GM21529 (cell line): Measurements from ENCODE around the gene KMO.

Source experiments
- ATAC-seq: cut with Tn5 transposase; IDR thresholded peaks from one replicate; pipeline ENCODE4 v1.9.1; 2021; ENCODE audit not compliant: unreplicated experiment

Gene KMO

DNA sequence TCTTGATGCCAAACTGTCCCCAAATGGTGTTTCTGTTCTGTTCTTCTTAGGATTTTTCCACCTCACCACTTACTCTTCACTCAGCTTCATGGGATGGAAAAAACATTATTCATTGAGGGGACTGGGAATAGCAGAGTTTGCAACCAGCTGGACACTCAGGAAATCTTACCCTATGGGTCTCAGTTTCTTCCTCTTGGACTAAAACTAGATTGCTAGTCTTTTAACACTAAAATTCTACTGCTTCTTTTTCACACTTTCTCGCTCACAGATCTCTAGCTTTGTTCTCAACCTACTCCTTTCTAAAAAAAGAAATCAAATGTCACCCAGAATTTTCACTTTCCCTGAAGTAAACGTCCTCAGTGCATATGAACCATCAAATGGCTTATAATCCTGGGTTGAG lies 4.8 kb downstream of the KMO start:
- no peak for ATAC-seq

- no peak for ATAC-seq
These were observed 10.2 kb downstream of the KMO start for GRCh38 chr1:241542199-241542907.

DNA sequence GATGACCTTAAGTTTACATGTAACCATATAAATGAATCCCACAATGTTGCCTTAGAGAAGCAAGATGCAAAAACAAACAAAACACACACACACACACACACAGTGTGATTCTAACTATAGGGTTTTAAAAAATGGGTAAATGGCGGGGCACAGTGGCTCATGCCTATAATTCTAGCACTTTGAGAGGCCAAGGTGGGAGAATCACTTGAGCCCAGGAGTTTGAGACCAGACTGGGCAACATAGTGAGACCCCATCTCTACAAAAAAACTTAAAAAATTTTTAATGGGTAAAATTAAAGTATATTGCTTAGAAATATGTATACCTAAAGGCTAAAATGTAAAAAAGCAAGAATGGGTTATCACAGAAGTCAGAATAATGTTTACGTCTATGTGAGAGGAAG lies 15.8 kb downstream of the KMO start:
- no peak for ATAC-seq

- no peak for ATAC-seq
These were observed 18.1 kb downstream of the KMO start for GRCh38 chr1:241550318-241550717.

GRCh38 chr1:241551759-241552638 lies 19.8 kb downstream of the KMO start:
- peak; percentile 81 for ATAC-seq

DNA sequence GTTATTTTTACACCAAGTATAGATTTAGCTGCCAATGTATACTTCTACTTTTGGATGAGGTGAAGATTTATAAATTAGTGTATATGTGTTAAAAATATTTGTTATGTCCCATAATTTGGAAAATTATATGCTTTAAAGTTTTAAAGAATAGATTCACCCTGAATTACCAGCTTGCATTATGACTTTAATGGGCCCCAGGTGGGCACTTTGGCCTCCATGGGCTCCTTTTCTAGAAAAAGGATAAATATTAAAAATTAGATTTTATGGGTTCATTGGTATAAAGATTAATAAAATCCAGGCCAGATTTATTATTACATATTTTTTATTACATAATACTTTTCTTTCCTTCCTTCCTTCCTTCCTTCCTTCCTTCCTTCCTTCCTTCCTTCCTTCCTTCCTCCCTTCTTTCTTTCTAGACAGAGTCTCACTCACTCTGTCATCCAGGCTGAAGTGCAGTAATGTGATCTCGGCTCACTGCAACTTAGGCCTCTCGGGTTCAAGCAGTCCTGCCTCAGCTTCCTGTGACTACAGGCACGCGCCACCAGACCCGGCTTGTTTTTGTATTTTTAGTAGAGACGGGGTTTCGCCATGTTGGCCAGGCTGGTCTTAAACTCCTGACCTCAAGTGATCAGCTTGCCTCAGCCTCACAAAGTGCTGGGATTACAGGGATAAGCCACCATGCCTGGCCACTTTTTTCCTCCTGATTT lies 21.9 kb downstream of the KMO start:
- ATAC-seq = no peak

DNA sequence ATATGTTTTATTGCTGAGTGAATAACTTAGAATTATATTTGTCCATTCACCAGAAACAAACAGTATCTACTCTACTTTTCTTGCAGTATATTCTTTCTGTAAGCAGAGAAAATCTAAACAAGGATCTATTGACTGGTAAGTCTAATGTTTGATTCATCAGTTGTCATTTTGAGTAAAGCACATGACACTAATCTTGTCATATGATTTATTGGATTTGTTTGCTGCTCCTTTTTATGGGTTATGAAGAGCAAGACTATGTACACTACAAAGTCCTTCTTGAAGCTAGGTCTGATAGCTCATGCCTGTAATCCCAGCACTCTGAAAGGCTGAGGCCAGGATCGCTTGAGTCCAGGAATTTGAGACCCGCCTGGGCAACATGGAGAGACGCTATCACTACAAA lies 23.3 kb downstream of the KMO start:
- no peak for ATAC-seq

- ATAC-seq = no peak
These were observed 24.9 kb downstream of the KMO start for GRCh38 chr1:241557031-241557430.

DNA sequence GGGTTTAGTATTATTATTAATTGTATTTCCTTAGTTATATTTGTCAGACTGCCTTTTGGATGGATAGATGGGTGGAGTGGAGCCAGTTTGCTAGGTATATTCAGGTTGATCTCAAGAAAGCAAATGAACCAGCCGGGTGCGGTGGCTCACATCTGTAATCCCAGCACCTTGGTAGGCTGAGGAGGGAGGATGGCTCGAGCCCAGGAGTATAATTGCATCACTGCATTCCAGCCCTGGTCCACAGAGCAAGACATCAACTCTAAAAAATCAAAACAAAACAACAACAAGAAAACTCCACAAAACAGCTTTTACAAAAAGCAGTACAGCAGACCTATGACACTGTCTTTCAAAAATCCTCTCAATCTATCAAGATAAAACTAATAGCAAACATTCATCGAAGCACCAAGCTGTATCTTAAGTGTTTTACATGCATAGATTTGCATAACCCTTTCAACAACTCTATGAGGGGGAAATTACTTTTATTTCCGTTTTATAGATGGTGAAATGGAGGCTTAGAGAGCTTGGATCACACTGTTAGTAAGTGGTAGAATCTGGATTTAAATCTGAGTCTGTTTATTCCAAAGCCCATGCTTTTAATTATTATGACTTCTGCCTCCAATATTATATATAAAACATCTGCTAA lies 25.5 kb downstream of the KMO start:
- no peak for ATAC-seq

GRCh38 chr1:241560146-241560848 lies 28.1 kb downstream of the KMO start:
- ATAC-seq = no peak

GRCh38 chr1:241560849-241561187 lies 28.6 kb downstream of the KMO start:
- no peak for ATAC-seq

GRCh38 chr1:241569848-241570247 lies 37.7 kb downstream of the KMO start:
- no peak for ATAC-seq

DNA sequence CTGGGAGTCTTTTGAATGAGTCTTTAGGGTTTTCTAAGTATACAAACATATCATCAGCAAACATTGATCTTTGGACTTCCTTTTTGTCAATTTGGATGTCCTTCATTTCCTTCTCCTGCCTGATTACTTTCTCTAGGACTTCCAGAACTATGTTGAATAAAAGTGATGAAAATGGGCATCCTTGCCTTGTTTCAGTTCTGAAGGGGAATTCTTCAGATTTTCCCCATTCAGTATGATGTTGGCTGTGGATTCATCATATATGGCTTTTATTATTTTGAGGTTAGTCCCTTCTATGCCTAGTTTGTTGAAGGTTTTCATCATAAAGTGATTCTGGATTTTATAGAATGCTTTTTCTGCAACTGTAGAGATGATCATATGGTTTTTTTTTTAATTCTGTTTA lies 42.0 kb downstream of the KMO start:
- ATAC-seq = no peak

DNA sequence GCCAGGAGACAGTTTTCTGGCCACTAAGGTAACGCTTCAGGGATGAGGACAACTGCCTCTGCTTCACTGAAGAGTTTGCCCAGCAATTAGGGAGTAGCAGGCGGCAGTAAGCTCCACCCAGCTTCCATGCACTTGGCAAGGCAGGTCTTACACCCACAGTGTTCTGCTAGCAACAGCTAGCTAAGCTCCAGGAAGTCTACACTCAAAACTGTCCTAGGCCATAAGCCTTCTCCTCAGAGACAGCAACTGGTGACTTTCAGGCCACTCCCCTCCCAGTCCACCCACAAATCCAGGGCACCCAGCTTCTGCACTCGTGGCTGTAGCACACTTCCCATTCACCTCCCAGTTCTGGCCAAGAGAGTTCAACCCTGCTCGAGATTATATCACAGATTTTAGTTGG lies 47.3 kb downstream of the KMO start:
- ATAC-seq = no peak

DNA sequence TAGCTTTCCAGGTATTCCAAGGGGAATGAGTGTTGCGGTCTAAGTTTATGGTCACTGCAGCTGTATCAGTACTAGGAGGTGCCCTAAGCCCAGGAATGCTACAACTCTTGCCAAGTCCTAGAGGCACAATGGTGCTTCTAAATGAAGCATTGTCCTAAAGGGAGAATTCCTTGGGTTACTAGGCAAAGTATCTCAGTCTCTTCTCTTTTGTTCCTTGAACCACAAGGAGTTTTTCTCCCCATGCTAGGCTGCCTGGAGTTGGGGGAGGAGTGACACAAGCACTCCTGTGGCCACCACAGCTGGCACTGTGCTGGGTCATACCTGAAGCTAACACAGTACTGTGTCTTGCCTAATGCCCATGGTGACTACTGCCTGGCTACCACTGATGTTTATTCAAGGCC lies 50.7 kb downstream of the KMO start:
- ATAC-seq = no peak

DNA sequence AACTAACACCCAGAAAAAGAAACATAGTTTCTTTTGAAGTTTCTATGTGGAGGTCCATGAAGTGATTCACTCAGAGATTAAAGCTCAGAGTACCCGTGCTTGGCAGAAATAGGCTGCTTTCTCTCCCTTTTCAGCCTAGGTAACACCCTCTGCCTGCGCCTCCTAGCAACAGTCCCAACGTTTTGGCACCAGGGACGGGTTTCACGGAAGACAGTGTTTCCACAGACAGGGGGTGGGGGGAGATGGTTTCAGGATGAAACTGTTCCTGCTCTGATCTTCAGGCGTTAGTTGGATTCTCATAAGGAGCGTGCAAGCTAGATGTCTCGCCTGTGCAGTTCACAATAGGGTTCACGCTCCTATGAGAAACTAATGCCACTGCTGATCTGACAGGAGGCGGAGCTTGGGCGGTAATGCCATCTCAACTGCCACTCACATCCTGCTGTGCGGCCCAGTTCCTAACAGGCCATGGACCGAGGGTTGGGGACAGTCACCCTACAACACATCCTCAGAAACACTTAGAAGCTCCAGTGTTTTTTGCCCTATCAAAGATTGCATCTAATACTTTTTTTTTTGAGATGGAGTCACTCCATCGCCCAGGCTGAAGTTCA lies 54.8 kb downstream of the KMO start:
- no peak for ATAC-seq

GRCh38 chr1:241589521-241589920 lies 57.3 kb downstream of the KMO start:
- no peak for ATAC-seq

DNA sequence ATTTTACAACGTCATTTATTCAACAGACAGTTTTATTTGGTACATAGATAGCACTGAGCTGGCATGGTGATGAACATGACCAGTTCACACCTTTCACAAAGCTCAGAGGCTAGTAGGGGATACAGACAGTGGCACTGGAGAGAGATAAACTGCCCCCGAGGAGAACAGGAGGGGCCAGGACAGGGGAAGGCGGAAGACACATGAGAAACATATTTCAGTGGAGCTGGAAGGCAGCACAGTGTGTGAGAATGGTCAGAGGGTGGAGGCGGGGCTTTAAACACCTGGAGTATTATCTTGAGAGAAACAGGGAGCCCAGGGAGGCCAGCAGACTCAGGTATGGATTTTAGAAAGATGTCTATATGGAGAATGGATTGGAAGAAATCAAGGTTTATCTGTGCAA lies 58.5 kb downstream of the KMO start:
- no peak for ATAC-seq

DNA sequence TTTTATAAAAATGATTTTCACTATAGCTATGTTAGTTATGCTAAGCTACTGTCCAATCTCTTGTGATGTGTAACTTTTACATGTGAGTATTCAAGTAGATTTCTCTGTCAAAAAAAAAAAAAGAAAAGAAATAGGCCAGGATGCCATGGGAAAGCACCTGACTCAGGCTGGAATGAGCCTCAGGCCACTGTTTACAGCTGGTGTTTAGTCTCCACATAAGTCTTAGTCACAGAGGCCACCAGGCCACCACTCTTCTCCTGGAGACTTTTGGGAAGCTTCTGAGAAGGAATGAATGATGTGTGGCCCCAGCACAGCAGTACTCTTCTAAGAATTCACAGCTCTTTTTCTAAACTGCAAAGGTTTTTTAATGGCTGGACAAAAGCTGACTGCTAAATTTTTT lies 59.1 kb downstream of the KMO start:
- ATAC-seq = no peak

DNA sequence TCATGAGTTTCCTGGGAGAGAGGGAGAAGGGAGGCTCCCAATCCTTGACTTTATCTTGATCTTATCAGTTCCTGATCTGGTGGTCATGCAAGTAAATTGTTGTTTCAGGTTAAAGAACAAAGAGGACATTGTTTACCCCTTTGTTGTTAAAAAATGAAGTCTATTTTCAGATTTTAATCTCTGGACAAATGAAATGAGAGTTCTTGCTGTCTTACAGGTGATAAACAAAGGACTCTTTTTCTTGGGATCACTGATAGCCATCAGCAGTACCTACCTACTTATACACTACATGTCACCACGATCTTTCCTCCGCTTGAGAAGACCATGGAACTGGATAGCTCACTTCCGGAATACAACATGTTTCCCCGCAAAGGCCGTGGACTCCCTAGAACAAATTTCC lies 59.6 kb downstream of the KMO start:
- ATAC-seq = no peak
